IgD-negative memory B cell (primary cell): ENCODE results near the gene MT1HL1. TPM values are rescaled to one million over a fixed set of nuclear protein-coding genes. Genes with fewer than 3 reads are reported as not detected.

Experiments
- H3K27ac Mint-ChIP-seq, 3 donors: one replicate each; pipeline ENCODE4 v1.8.0; 2020 to 2022; ENCODE audit warnings: mild to moderate bottlenecking in 3 of 3, mixed read lengths in 3 of 3, moderate library complexity in 1 of 3
- H3K27me3 Mint-ChIP-seq: one replicate; pipeline ENCODE4 v1.8.0; 2021; ENCODE audit warnings: mixed read lengths
- H3K36me3 Mint-ChIP-seq: one replicate; pipeline ENCODE4 v1.8.0; 2020; ENCODE audit warnings: mild to moderate bottlenecking, mixed read lengths
- H3K4me1 Mint-ChIP-seq, 3 donors: one replicate each; pipeline ENCODE4 v1.8.0; 2020 to 2022; ENCODE audit warnings: mixed read lengths in 3 of 3, mild to moderate bottlenecking in 1 of 3
- H3K4me3 Mint-ChIP-seq, 4 donors: one replicate each; pipeline ENCODE4 v1.8.0; 2020 to 2022; ENCODE audit warnings: mild to moderate bottlenecking in 4 of 4, mixed read lengths in 4 of 4, moderate library complexity in 3 of 4
- H3K9me3 Mint-ChIP-seq, 3 donors: one replicate each; pipeline ENCODE4 v1.8.0; 2020 to 2021; ENCODE audit warnings: mixed read lengths in 3 of 3, mild to moderate bottlenecking in 1 of 3
- polyA plus RNA-seq: library from polyadenylated mRNA; unstranded; fragments of 300-500 nt; fragmentation: Illumina TruSeq; gene quantifications from one replicate; pipeline ENCODE4 v1.2.3, GENCODE V29; 2021

The MT1HL1 gene
- polyA plus RNA-seq, 1 donor from 2014 or later, result not detected

DNA sequence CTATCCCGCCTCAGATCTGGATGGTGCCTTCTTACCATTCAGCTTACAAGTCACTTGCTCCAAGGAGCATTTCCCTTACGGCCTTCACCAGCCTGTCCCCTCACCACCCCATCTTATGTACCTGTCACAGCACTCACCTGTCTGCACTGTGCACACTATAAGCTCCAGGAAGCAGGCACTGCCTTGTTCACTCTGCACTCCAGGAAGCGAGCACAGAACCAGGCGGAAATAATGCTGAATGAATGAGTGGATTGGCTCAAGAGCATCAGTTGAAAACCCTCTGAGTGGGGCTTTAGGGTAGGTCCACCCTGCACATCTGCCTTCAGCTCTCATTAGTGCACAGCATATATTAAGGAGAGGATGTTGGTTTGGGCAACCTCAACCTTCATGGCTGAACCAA, 28.8 kb upstream of the MT1HL1 start:
- Mint-ChIP-seq H3K27ac (no peak overlapping the region), H3K36me3 (peaks cover 2% of the 10 kb centered on the region), H3K4me3 (no peak overlapping the region), H3K9me3 (peaks cover 0 to 3% (median 2%) of the 10 kb centered on the region in 3 donors), H3K27me3 (peaks cover 4% of the 10 kb centered on the region), H3K4me1 (no peaks in the 10 kb centered on the region)

DNA sequence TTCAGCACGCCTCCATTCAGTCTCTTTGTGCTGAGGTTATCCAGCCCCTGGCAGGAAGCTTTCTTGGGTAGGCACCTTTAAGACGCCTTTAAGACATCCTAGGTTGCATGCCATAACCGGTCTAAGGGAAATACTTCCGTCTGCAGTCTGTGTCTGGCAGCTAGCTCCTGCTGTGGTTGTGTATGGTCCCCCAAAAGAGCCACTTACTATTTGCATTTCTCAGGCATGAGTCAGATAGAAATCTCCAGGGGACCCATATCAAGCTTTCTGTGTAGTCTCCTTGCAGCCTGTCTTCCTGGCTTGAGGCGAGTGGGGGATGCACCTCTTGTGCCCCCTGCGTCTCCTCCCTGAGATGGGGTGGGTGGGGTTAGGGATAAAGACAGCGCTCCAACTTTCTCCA, 27.8 kb upstream of the MT1HL1 start:
- H3K27me3 Mint-ChIP-seq, result peaks cover 4% of the 10 kb centered on the region
- peaks cover 2% of the 10 kb centered on the region for H3K36me3 Mint-ChIP-seq
- H3K4me1 Mint-ChIP-seq, result no peaks in the 10 kb centered on the region
- H3K9me3 Mint-ChIP-seq, result peaks cover 0 to 4% (median 3%) of the 10 kb centered on the region in 3 donors
- no peak overlapping the region for H3K27ac Mint-ChIP-seq
- no peak overlapping the region for H3K4me3 Mint-ChIP-seq

DNA sequence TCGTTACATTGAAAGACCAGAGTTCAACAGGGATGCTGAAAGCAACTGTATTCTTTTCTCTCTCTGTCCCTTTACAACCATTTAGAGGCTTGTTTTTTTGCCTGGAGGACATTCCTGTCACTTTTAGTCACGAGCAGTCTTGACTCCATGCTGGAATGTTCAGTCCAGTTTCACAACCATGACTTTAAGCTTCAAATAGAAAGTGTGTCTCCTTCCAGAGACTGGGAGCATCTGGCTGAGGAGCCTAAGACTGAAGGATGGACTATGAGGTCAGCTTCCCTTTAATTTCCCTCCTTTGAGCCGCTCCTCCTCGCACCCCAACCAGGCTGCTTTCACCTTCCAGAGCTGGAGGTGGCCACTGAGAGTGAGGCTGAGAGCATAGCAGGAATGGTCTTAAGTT, 27.2 kb upstream of the MT1HL1 start:
- Mint-ChIP-seq H3K9me3 (peaks cover 0 to 4% (median 3%) of the 10 kb centered on the region in 3 donors), H3K36me3 (peaks cover 2% of the 10 kb centered on the region), H3K27ac (no peak overlapping the region), H3K27me3 (peaks cover 4% of the 10 kb centered on the region), H3K4me1 (no peaks in the 10 kb centered on the region), H3K4me3 (no peak overlapping the region)

DNA sequence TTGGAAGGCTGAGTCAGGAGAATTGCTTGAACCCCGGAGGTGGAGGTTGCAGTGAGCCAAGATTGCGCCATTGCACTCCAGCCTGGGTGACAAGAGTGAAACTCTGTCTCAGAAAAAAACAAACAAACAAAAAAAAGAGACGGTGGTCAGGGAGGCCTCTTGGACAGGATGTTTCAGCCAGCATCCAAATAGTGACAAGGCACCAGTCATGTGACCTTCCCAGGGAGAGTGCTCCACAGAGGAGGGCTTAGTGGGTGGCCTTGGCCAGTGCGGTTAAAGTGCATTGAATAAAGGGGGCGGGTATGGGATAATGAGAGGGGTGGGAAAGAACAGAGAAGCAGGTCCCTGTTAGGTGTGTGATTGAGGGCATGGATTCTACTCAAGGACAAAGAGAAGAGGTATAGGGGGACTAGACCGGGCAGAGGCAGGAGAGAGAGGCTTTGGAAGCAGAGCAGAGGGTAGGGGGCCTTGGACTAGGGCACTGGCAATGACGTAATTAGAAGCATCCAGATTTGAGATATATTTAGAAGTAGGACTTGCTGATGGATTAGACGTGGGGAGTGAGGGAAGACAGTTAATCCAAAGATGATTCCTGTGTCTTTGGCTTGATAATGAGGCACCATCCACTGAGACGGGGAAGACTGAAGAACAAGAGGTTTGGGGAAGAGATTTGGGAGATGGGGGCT, 25.8 kb upstream of the MT1HL1 start:
- H3K4me1 Mint-ChIP-seq, result no peaks in the 10 kb centered on the region
- peaks cover 2% of the 10 kb centered on the region for H3K36me3 Mint-ChIP-seq
- H3K4me3 Mint-ChIP-seq, result no peak overlapping the region
- H3K27ac Mint-ChIP-seq, result no peak overlapping the region
- peaks cover 5 to 6% (median 5%) of the 10 kb centered on the region in 3 donors for H3K9me3 Mint-ChIP-seq
- H3K27me3 Mint-ChIP-seq, result peaks cover 4% of the 10 kb centered on the region

DNA sequence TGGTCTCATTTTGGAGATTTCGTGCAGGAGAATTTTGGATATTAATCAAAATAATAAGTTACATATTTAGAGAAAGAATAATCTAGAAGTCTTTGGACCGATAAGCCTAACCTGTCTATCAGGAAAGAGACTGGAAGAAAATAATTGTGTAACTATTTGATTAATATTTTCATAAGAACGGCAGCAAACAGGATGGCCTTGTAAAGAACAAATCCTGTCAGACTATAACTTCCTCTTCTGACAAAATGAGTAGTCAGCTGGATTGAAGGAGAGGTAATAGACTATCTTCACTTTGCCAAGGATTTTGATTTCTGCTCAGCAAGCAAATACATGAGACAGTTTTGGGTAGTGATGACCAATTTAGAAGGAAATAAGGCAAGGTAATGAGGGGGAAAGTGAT, 25.0 kb upstream of the MT1HL1 start:
- Mint-ChIP-seq H3K27me3 (peaks cover 4% of the 10 kb centered on the region), H3K36me3 (peaks cover 2% of the 10 kb centered on the region), H3K9me3 (peaks cover 5 to 6% (median 5%) of the 10 kb centered on the region in 3 donors), H3K4me1 (no peaks in the 10 kb centered on the region), H3K4me3 (no peak overlapping the region), H3K27ac (no peak overlapping the region)

DNA sequence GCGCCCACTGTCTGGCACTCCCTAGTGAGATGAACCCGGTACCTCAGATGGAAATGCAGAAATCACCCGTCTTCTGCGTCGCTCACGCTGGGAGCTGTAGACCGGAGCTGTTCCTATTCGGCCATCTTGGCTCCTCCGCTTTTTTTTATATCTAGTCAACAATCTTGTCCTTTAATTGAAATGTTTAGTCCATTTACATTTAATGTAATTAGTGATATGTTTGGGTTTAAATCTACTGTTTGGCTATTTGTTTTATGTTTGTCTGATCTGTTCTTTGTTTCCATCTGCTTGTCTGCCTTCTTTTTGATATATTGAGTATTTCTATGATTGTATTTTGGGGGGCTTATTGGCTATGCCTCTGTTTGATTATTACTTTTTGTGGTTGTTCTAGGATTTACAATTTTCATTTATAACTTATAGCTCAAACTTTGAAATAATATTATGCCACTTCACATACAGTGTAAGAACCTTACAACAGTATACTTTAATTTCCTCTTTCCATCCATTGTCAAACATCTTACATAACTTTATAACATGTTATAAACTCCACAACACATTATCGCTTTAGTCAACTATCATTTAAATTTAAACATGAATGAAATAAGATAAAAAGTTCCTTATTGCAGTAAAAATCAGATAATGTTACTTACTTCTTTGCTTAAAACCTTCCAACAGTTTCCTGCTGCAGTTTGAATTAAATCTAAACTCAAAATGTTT, 21.3 kb upstream of the MT1HL1 start:
- H3K4me3 Mint-ChIP-seq, result no peak overlapping the region
- H3K27me3 Mint-ChIP-seq, result peaks cover 1% of the 10 kb centered on the region
- H3K27ac Mint-ChIP-seq, result no peak overlapping the region
- H3K4me1 Mint-ChIP-seq, result no peaks in the 10 kb centered on the region
- H3K9me3 Mint-ChIP-seq, result peaks cover 5 to 6% (median 5%) of the 10 kb centered on the region in 3 donors
- peaks cover 2% of the 10 kb centered on the region for H3K36me3 Mint-ChIP-seq

DNA sequence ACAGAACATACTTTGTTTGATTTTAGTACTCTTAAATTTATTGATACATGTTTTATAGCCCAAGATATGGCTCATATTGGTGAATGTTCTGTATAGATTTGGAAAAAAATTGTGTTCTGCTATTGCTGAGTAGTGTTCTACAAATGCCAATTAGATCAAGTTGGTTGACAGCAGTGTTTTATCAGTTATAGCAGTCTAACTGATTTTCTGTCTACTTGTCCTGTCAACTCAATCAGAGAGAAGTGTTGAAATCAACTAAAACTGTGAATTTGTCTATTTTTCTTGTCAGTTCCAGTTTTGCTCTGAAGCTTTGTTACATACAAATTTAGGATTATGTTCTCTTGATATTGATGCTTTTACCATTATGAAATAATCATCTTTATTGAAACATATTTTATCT, 14.7 kb upstream of the MT1HL1 start:
- Mint-ChIP-seq H3K27ac (no peak overlapping the region), H3K27me3 (no peaks in the 10 kb centered on the region), H3K36me3 (no peaks in the 10 kb centered on the region), H3K9me3 (peaks cover 0 to 4% (median 0%) of the 10 kb centered on the region in 3 donors), H3K4me1 (no peaks in the 10 kb centered on the region), H3K4me3 (no peak overlapping the region)

DNA sequence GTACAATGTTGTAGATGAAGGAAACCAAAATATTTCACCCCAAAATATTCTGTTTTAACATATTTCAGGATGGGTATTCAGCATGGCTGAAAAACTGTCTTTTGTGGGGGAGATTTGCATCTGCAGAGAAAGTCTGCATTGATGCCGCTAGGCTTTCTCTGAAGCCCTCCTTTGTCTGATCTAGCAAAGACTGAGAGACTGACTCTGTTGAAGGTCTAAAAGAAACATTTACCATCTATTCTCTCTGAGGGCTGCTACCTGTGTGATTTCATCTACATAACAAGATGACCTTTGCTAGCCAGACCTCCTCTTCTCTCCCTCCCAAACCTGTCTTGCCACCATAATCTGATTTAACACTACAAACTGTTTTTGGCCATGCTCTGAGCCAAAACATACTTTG, 12.4 kb upstream of the MT1HL1 start:
- peaks cover 0 to 4% (median 0%) of the 10 kb centered on the region in 3 donors for H3K9me3 Mint-ChIP-seq

DNA sequence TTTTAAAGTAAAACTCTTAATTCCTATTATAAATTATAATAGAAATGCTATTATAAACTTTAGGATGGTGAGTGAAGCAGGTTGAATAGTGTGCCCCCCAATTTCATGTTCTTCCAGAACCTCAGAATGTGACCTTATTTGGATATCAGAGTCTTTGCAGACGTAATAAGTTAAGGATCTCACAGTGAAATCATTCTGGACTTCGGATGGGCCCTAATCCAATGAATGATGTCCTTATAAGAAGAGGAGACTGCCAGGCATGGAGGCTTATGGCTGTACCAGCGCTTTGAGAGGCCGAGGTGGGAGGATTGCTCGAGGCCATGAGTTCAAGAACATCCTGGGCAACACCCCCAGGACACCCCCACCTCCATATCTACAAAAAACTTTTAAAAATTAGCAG, 9.4 kb upstream of the MT1HL1 start:
- H3K36me3 Mint-ChIP-seq, result no peaks in the 10 kb centered on the region
- peaks cover 0 to 4% (median 3%) of the 10 kb centered on the region in 3 donors for H3K9me3 Mint-ChIP-seq
- no peak overlapping the region for H3K4me3 Mint-ChIP-seq
- H3K4me1 Mint-ChIP-seq, result no peaks in the 10 kb centered on the region
- H3K27me3 Mint-ChIP-seq, result peaks cover 2% of the 10 kb centered on the region
- no peak overlapping the region for H3K27ac Mint-ChIP-seq

More for the DNA sequence above, 12.4 kb upstream of the MT1HL1 start:
- Mint-ChIP-seq H3K4me3 (no peak overlapping the region), H3K36me3 (no peaks in the 10 kb centered on the region), H3K27me3 (peaks cover 2% of the 10 kb centered on the region), H3K4me1 (no peaks in the 10 kb centered on the region), H3K27ac (no peak overlapping the region)

DNA sequence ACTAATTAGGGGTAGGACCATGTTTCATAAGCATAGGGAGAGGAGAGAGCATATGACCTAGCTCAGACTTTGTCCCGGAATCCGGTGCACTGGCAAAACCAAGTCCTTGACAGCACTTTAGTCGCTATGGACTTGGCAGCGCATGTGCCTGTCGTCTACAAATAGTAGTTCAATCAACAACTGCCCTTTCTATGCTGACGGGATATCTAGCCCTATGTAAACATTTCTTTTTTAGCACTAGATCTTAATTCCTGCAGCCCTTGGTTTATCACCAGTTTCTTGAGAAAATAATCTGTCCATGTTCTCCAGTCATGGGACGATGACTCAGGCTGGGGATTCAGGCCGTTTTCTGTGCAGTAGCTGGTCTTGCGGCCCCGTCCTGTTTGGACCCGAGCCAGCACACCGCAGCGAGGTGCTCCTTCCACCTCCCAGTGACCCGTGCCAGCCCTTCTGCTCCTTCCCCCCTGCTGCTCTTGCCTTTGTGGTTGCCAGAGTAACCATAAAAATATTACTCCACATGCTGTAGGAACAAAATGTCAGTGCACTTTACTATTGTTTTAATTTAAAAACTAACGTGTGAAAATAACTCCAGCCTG, 8.6 kb upstream of the MT1HL1 start:
- H3K4me3 Mint-ChIP-seq, result no peak overlapping the region
- H3K9me3 Mint-ChIP-seq, result peaks cover 0 to 3% (median 2%) of the 10 kb centered on the region in 3 donors
- no peaks in the 10 kb centered on the region for H3K36me3 Mint-ChIP-seq
- H3K27me3 Mint-ChIP-seq, result peaks cover 3% of the 10 kb centered on the region
- H3K27ac Mint-ChIP-seq, result no peak overlapping the region
- H3K4me1 Mint-ChIP-seq, result no peaks in the 10 kb centered on the region

DNA sequence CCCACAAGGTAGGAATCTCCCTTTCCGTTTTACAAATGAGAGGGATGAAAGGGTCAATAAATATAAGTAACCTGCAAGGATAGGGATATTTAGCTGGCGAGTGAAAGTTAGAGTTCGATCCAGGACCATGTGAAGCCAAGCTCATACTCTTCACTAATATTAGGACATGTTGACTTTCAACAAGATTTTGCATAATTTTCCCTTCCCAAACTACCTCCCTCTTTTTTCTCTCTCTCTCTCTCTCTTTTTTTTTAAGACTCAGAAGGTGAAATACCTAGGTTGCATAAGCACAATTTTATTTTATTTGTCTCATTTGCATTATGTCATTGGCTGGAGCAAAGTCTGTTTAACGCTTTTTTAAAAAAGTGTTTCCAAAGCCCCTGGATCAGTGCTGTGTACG, 8.1 kb upstream of the MT1HL1 start:
- Mint-ChIP-seq H3K27ac (no peak overlapping the region), H3K9me3 (peaks cover 0 to 3% (median 2%) of the 10 kb centered on the region in 3 donors)

DNA sequence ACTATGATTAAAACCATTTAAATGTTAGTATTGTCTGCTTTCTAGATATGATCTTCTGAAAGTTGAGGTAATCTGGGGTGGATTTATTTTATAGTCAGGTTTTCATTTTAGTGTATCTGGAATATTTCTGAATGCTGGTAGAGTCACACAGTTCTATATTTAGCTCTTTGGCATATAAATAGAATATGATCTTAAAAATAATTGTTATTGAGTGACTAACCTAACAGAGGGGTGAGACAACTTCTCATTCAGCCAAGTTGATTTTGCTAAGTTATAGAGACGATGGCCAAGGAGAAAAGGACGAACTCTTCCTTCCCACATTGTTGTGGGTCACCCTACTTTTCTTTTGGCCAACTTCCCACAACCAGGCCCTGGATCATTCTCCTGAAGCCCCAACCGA, 7.2 kb upstream of the MT1HL1 start:
- H3K9me3 Mint-ChIP-seq, result peaks cover 0 to 3% (median 0%) of the 10 kb centered on the region in 3 donors
- H3K4me1 Mint-ChIP-seq, result no peaks in the 10 kb centered on the region
- H3K27ac Mint-ChIP-seq, result no peak overlapping the region
- H3K4me3 Mint-ChIP-seq, result no peak overlapping the region
- peaks cover 3% of the 10 kb centered on the region for H3K27me3 Mint-ChIP-seq
- H3K36me3 Mint-ChIP-seq, result no peaks in the 10 kb centered on the region

More for the DNA sequence above, 8.1 kb upstream of the MT1HL1 start:
- Mint-ChIP-seq H3K36me3 (no peaks in the 10 kb centered on the region), H3K27me3 (peaks cover 3% of the 10 kb centered on the region), H3K4me3 (no peak overlapping the region), H3K4me1 (no peaks in the 10 kb centered on the region)

DNA sequence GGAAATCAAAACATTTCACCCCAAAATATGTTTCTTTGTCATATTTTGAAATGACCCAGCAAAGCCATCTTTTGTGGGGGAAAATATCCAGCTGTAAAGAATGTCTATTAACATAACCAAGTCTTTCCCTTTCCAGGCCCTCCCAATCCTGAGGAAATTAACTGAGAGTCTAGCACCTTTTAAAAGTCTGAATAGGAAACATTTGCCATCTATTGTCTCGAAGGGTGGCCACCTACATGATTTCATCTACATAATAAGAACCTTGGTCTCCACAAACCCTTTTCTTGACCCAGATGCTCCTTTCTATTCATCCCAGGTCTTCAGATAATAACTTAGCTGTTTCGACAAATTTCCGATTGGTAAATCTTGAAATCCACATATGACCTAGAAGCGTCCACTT, 5.4 kb upstream of the MT1HL1 start:
- Mint-ChIP-seq H3K27ac (no peak overlapping the region), H3K9me3 (peaks cover 0 to 4% (median 0%) of the 10 kb centered on the region in 3 donors), H3K4me3 (no peak overlapping the region), H3K27me3 (peaks cover 3% of the 10 kb centered on the region), H3K4me1 (no peaks in the 10 kb centered on the region), H3K36me3 (peaks cover 1% of the 10 kb centered on the region)

DNA sequence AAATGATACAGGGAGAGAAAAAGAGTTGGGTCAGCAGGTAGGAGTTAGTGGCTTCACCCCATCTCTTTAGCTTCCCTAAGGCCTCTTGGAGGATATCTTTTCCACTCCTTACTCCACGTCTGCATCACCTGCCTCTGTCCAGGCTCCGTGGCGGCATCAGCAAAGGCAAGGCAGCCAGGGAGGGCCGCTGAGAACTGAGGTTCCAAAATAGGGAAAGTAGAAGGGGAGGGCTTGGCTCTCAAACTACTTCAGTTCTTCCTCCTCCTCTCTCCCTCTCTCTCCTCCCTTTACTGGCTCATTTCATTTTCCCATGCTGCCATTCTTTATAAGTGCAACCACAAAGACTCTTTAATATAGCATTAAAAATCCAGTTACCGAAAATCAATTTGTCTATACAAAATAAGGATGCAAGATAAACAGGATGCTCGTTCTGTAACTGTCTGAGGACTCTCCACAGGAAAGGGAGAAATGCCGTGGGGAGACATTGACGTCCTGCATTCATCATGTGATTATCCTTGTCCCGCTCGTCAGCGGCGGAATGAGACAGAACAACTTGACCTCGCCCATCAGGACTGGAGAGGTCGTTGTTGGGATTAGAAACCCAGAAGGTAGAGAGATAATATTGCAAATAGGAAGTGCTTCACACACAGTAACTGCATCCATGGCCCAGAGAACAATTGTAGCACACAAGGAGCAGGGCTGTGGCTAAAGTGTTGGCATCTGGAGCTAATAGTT, 3.1 kb upstream of the MT1HL1 start:
- peaks cover 0 to 4% (median 4%) of the 10 kb centered on the region in 3 donors for H3K9me3 Mint-ChIP-seq

DNA sequence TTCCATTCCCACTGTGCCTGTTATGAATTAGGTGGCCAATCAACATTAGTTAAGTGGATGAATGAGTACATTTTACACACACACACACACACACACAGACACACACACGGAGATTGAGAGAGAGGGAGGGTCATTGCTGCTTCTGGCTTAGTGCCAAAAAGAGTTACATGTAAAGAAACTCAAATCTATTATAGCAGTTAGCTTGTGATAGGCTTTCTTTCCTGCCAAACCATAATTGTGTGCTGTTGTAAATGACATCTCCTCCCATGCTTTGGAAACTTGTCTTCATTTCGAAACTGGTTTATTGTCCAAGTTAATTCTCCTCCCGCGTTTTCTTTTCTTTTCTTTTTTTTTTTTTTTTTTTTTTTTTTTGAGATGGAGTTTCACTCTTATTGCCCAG, 1.4 kb upstream of the MT1HL1 start:
- H3K4me1 Mint-ChIP-seq, result no peaks in the 10 kb centered on the region

More for the DNA sequence above, 3.1 kb upstream of the MT1HL1 start:
- Mint-ChIP-seq H3K27me3 (peaks cover 5% of the 10 kb centered on the region), H3K4me1 (no peaks in the 10 kb centered on the region), H3K4me3 (no peak overlapping the region), H3K36me3 (peaks cover 1% of the 10 kb centered on the region), H3K27ac (no peak overlapping the region)

More for the DNA sequence above, 1.4 kb upstream of the MT1HL1 start:
- Mint-ChIP-seq H3K27ac (no peak overlapping the region), H3K4me3 (no peak overlapping the region), H3K9me3 (peaks cover 0 to 7% (median 1%) of the 10 kb centered on the region in 3 donors), H3K36me3 (peaks cover 1% of the 10 kb centered on the region), H3K27me3 (peaks cover 6% of the 10 kb centered on the region)
